Gastroesophageal sphincter (tissue), 4 donors: ENCODE measurements around the gene ALDH1L1. TPM values are rescaled to one million over a fixed set of nuclear protein-coding genes. Genes with fewer than 3 reads are reported as not detected.
"Not testable (repeated sequence)": the region's sequence is repeated elsewhere in the genome, so short reads cannot be mapped to it uniquely, and the experiment has no call there.

Source experiments
- ATAC-seq: fragments of 150-250 bp; one replicate; pipeline ENCODE4 v1.9.1; 2016; ENCODE audit warnings: mild to moderate bottlenecking, moderate library complexity
- H3K27ac ChIP-seq, 4 donors: fragments of 200-600 bp; sonication (generic) in 3 of 4; 1 replicate in 3 of 4; 2 replicates in 1 of 4; pipeline ENCODE4 v1.5.1; 2016 to 2019
- H3K27me3 ChIP-seq: fragments of 200-600 bp; sonication (generic); one replicate; pipeline ENCODE4 v1.5.1; 2019
- H3K36me3 ChIP-seq, 2 donors: fragments of 200-600 bp; sonication (generic); one replicate each; pipeline ENCODE4 v1.5.1; 2019; ENCODE audit warnings: control low read depth in 1 of 2
- H3K4me1 ChIP-seq, 3 donors: fragments of 200-600 bp; sonication (generic); 1 replicate in 2 of 3; 2 replicates in 1 of 3; pipeline ENCODE4 v1.5.1; 2016 to 2019; ENCODE audit warnings: control low read depth in 2 of 3
- H3K4me3 ChIP-seq, 2 donors: fragments of 200-600 bp; sonication (generic); one replicate each; pipeline ENCODE4 v1.5.1; 2019; ENCODE audit warnings: mild to moderate bottlenecking in 1 of 2, moderate library complexity in 1 of 2
- H3K9me3 ChIP-seq, 3 donors: fragments of 200-600 bp; sonication (generic); one replicate each; pipeline ENCODE4 v1.5.1; 2017 to 2019; ENCODE audit warnings: control low read depth in 2 of 3
- CTCF ChIP-seq, 4 experiments: fragments of 200-600 bp in 2 of 4; fragments of 450-650 bp in 2 of 4; sonication (generic) in 1 of 4; IDR thresholded peaks; one replicate each; pipeline ENCODE4 v1.5.1; 2017 to 2019; ENCODE audit warnings: antibody characterized with exemption in 4 of 4, mild to moderate bottlenecking in 2 of 4, moderate library complexity in 2 of 4
- EP300 ChIP-seq: sonication (generic); formaldehyde crosslinking; IDR thresholded peaks from one replicate; pipeline ENCODE4 v1.6.1; 2017; ENCODE audit warnings: antibody characterized with exemption, mild to moderate bottlenecking
- POLR2A ChIP-seq, 2 donors: fragments of 450-650 bp; IDR thresholded peaks; one replicate each; pipeline ENCODE4 v1.6.1; 2017; ENCODE audit warnings: antibody characterized with exemption in 2 of 2, mild to moderate bottlenecking in 2 of 2, moderate library complexity in 1 of 2
- POLR2AphosphoS5 ChIP-seq: sonication (generic); formaldehyde crosslinking; IDR thresholded peaks from one replicate; pipeline ENCODE4 v1.6.1; 2017; ENCODE audit warnings: antibody characterized with exemption
- WGBS, 2 donors: methylation state at CpG; one replicate each; pipeline ENCODE4 v1.1.5; 2018; ENCODE audit warnings: low coverage in 1 of 2; 5-methylcytosine and 5-hydroxymethylcytosine counted together
- total RNA-seq, 4 donors: library from RNA; depleted of rRNA; stranded (reverse); fragments of >200 nt; gene quantifications; one replicate each; pipeline ENCODE4 v1.1.0, GENCODE V29; 2016

ALDH1L1 gene
- total RNA-seq, 4 donors from 2014 or later, result 16.3 to 67.9 (median 38.7) TPM

- H3K27ac ChIP-seq, result no peak overlapping the region
- no peak overlapping the region for H3K4me3 ChIP-seq
- H3K9me3 ChIP-seq, result no peaks in the 10 kb centered on the region
- no peaks in the 10 kb centered on the region for H3K27me3 ChIP-seq
- TF ChIP-seq CTCF (IDR thresholded peaks at IDR 0.05), result no peak
- no peak for TF ChIP-seq EP300
- no peaks in the 10 kb centered on the region for H3K4me1 ChIP-seq
- ATAC-seq, result no peak
- peaks cover 0 to 16% of the 10 kb centered on the region in 2 donors for H3K36me3 ChIP-seq
Measured at GRCh38 chr3:126076140-126076539, 104.2 kb downstream of the ALDH1L1 start.

GRCh38 chr3:126070146-126070545 is 110.2 kb downstream of the ALDH1L1 start:
- Histone ChIP-seq H3K9me3 (no peaks in the 10 kb centered on the region), H3K4me3 (no peak overlapping the region), H3K36me3 (peaks cover 0 to 35% of the 10 kb centered on the region in 2 donors), H3K27me3 (no peaks in the 10 kb centered on the region), H3K27ac (no peak overlapping the region), H3K4me1 (no peaks in the 10 kb centered on the region)
- TF ChIP-seq POLR2AphosphoS5 (no peak), EP300 (no peak), CTCF (IDR thresholded peaks at IDR 0.05) (no peak), POLR2A (IDR thresholded peaks at IDR 0.05) (no peak)
- 71 to 72% methylated on average over 2 to 7 of the region's 10 CpGs for WGBS, 2 donors
- no peak for ATAC-seq

- WGBS, 2 donors, result 100% methylated on average over 1 of the region's 8 CpGs; no CpG with 5 or more reads in 1 of the 2 donors
- Histone ChIP-seq H3K4me3 (no peak overlapping the region), H3K4me1 (no peaks in the 10 kb centered on the region), H3K36me3 (peaks cover 0 to 55% of the 10 kb centered on the region in 2 donors), H3K27me3 (no peaks in the 10 kb centered on the region), H3K27ac (no peak overlapping the region), H3K9me3 (no peaks in the 10 kb centered on the region)
- no peak for ATAC-seq
- no peak for TF ChIP-seq POLR2AphosphoS5
- no peak for TF ChIP-seq CTCF (IDR thresholded peaks at IDR 0.05)
- TF ChIP-seq EP300, result no peak
- no peak for TF ChIP-seq POLR2A (IDR thresholded peaks at IDR 0.05)
Measured at GRCh38 chr3:126067959-126068358, 112.4 kb downstream of the ALDH1L1 start.

- peaks cover 0 to 51% of the 10 kb centered on the region in 2 donors for H3K36me3 ChIP-seq
- not testable (repeated sequence) for ATAC-seq, H3K27ac ChIP-seq, H3K4me3 ChIP-seq, H3K4me1 ChIP-seq, H3K9me3 ChIP-seq, H3K27me3 ChIP-seq
- 90 to 96% methylated on average over 6 of the region's 6 CpGs for WGBS, 2 donors
Measured at GRCh38 chr3:126066676-126067075, 113.7 kb downstream of the ALDH1L1 start.

GRCh38 chr3:126065876-126066275 is 114.5 kb downstream of the ALDH1L1 start:
- TF ChIP-seq POLR2A (IDR thresholded peaks at IDR 0.05), result no peak
- no peak for TF ChIP-seq EP300
- TF ChIP-seq POLR2AphosphoS5, result no peak
- no peak for TF ChIP-seq CTCF (IDR thresholded peaks at IDR 0.05)
- Histone ChIP-seq H3K36me3 (peaks cover 0 to 58% of the 10 kb centered on the region in 2 donors), H3K4me3 (no peak overlapping the region), H3K27ac (no peak overlapping the region), H3K9me3 (no peaks in the 10 kb centered on the region), H3K27me3 (no peaks in the 10 kb centered on the region), H3K4me1 (no peaks in the 10 kb centered on the region)
- WGBS, 2 donors, result 83 to 89% methylated on average over 1 to 3 of the region's 3 CpGs
- no peak for ATAC-seq
